Subcutaneous abdominal adipose tissue (tissue), 5 donors: ENCODE results near the gene PTPN5.

Experiments
- H3K27ac ChIP-seq: one replicate; pipeline ENCODE4 v1.7.0; 2013; ENCODE audit warnings: low read depth, mild to moderate bottlenecking, inconsistent platforms, low read length, moderate library complexity
- H3K27me3 ChIP-seq, 5 donors: one replicate each; pipeline ENCODE4 v1.7.0; 2013; ENCODE audit warnings: low read length in 5 of 5, inconsistent platforms in 1 of 5; ENCODE audit not compliant: control insufficient read depth in 5 of 5, insufficient read depth in 4 of 5
- H3K36me3 ChIP-seq, 5 donors: one replicate each; pipeline ENCODE4 v1.7.0; 2013; ENCODE audit warnings: low read length in 5 of 5; ENCODE audit not compliant: control insufficient read depth in 5 of 5, insufficient read depth in 5 of 5
- H3K4me1 ChIP-seq, 5 donors: one replicate each; pipeline ENCODE4 v1.7.0; 2013; ENCODE audit warnings: low read length in 5 of 5, mild to moderate bottlenecking in 3 of 5, moderate library complexity in 1 of 5; ENCODE audit not compliant: control insufficient read depth in 5 of 5, insufficient read depth in 5 of 5
- H3K4me3 ChIP-seq, 5 donors: one replicate each; pipeline ENCODE4 v1.7.0; 2013; ENCODE audit warnings: low read length in 5 of 5, low read depth in 1 of 5
- H3K9ac ChIP-seq, 5 donors: one replicate each; pipeline ENCODE4 v1.7.0; 2013; ENCODE audit warnings: low read length in 5 of 5, mild to moderate bottlenecking in 4 of 5, moderate library complexity in 3 of 5
- H3K9me3 ChIP-seq, 5 donors: one replicate each; pipeline ENCODE4 v1.7.0; 2013; ENCODE audit warnings: low read length in 5 of 5; ENCODE audit not compliant: control insufficient read depth in 5 of 5
- donor health status: healthy.
- donor health status: healthy.
- donor health status: healthy.
- donor health status: healthy.
- donor health status: healthy.

PTPN5 gene

GRCh38 chr11:18761741-18762140 lies 29.9 kb downstream of the PTPN5 start:
- Histone ChIP-seq H3K36me3 (no peaks in the 10 kb centered on the region), H3K27ac (no peak overlapping the region), H3K4me3 (no peak overlapping the region), H3K27me3 (peaks cover 0 to 3% (median 0%) of the 10 kb centered on the region in 5 donors), H3K4me1 (no peaks in the 10 kb centered on the region), H3K9me3 (no peaks in the 10 kb centered on the region), H3K9ac (no peak overlapping the region)

DNA sequence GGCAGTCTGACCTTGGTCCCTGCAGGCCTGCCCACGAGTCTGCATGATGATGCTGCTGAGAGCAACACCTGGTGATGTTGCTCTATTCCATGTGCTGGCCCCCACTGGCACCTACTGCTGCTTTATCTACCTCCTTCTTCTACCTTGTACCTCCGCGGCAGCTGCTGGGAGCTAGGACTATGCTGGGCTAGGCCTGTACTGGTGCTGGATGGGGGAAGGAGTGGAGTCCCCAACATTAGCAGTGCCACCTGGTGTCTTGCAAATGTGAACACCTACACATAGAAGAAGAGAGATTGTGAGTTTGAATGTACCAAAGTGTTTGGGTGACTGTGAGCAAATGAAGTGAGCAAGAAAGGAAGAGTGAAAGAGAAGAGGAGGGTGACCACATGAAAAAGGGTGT lies 30.5 kb downstream of the PTPN5 start:
- no peaks in the 10 kb centered on the region for H3K36me3 ChIP-seq

GRCh38 chr11:18757811-18758210 lies 33.8 kb downstream of the PTPN5 start:
- Histone ChIP-seq H3K36me3 (no peaks in the 10 kb centered on the region), H3K9me3 (no peaks in the 10 kb centered on the region), H3K4me3 (no peak overlapping the region), H3K9ac (no peak overlapping the region), H3K27me3 (no peaks in the 10 kb centered on the region), H3K4me1 (no peaks in the 10 kb centered on the region), H3K27ac (no peak overlapping the region)

More for the DNA sequence above, 30.5 kb downstream of the PTPN5 start:
- Histone ChIP-seq H3K4me3 (no peak overlapping the region), H3K9me3 (no peaks in the 10 kb centered on the region), H3K27me3 (peaks cover 0 to 3% (median 0%) of the 10 kb centered on the region in 5 donors), H3K4me1 (no peaks in the 10 kb centered on the region), H3K9ac (no peak overlapping the region), H3K27ac (no peak overlapping the region)

- Histone ChIP-seq H3K27me3 (no peaks in the 10 kb centered on the region), H3K9me3 (no peaks in the 10 kb centered on the region), H3K27ac (no peak overlapping the region), H3K9ac (no peak overlapping the region), H3K4me3 (no peak overlapping the region), H3K36me3 (no peaks in the 10 kb centered on the region), H3K4me1 (no peaks in the 10 kb centered on the region)
Measured at GRCh38 chr11:18756889-18757288, 34.7 kb downstream of the PTPN5 start.

DNA sequence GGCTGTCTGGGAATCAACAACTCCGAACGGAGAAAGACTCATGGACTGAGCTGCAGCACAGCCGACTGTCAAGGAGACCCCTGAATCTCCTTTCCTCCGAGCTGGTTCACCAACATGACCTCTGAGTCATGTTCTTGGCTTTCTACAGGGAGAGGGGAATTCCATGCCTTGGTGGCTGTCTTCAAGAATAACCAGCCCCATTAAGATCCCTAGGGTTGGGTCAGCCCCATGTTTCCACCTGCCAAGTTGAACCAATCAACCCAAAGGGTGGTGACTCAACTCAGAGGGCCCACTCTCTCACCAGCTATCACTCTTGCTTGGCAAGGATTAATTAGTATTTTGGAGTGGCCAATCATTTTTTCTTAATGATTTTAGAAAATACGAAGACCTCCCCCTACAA lies 37.3 kb downstream of the PTPN5 start:
- no peak overlapping the region for H3K4me3 ChIP-seq
- no peaks in the 10 kb centered on the region for H3K36me3 ChIP-seq
- peaks cover 0 to 7% (median 5%) of the 10 kb centered on the region in 5 donors for H3K4me1 ChIP-seq
- no peaks in the 10 kb centered on the region for H3K27me3 ChIP-seq
- H3K9me3 ChIP-seq, result no peaks in the 10 kb centered on the region
- no peak overlapping the region for H3K27ac ChIP-seq
- H3K9ac ChIP-seq, result no peak overlapping the region

DNA sequence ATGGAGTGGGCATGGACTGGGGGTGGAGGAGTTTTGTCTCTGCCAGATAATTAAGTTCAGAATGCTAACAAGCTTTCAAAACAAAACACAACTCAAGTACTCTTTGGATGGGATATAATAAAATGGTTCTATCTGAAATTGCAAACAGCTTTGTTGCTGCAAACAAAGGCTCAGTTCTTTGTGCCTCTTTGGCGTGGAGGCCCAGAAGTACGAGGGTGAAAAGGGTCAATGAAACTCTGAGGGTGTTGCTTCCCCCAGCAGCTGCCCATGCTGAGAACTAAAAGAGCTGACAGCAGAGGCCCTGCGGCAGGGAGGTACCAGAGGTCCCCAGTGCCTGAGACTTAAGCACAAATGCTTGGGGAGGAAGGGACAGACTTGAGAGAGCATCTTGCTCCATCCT lies 39.1 kb downstream of the PTPN5 start:
- no peaks in the 10 kb centered on the region for H3K27me3 ChIP-seq
- H3K4me1 ChIP-seq, result peaks cover 0 to 8% (median 5%) of the 10 kb centered on the region in 5 donors
- no peak overlapping the region for H3K9ac ChIP-seq
- H3K36me3 ChIP-seq, result no peaks in the 10 kb centered on the region
- H3K9me3 ChIP-seq, result no peaks in the 10 kb centered on the region
- no peak overlapping the region for H3K27ac ChIP-seq
- H3K4me3 ChIP-seq, result no peak overlapping the region

GRCh38 chr11:18750944-18751343 lies 40.7 kb downstream of the PTPN5 start:
- H3K9ac ChIP-seq, result no peak overlapping the region
- H3K27ac ChIP-seq, result no peak overlapping the region

DNA sequence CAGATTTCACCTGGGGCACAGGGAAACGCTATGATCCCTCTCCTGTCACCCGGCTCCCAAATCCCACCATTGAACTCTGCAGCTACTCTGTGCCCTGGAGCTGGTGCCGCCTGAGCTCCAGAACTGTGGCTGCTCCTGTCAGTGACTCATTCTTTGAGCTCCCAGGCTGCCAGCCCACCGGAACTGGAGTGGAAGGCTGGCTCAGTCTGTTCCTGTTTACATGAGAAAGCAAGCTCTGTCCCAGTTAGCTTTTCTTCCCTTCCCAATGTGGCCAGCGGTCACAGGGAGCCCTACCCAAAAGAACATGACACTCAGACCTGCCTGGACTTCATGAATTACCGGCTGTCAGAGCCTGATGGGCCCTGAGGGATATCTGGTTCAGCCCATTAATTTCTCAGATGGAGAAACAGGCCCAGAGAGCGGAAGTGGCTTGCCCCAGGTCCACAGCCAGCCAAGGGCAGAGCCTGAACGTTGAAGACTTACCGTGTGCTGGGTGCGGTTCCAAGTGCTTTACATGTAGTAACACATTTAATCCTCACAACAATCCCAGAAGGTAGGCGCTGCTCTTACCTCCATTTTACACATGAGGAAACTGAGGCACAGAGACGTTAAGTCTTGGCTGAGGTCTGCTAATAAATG lies 41.8 kb downstream of the PTPN5 start:
- Histone ChIP-seq H3K4me3 (no peak overlapping the region), H3K9ac (no peak overlapping the region), H3K27ac (no peak overlapping the region), H3K27me3 (no peaks in the 10 kb centered on the region), H3K9me3 (no peaks in the 10 kb centered on the region), H3K4me1 (peaks cover 0 to 8% (median 5%) of the 10 kb centered on the region in 5 donors), H3K36me3 (no peaks in the 10 kb centered on the region)

More at GRCh38 chr11:18750944-18751343, 40.7 kb downstream of the PTPN5 start:
- peaks cover 0 to 8% (median 5%) of the 10 kb centered on the region in 5 donors for H3K4me1 ChIP-seq
- H3K36me3 ChIP-seq, result no peaks in the 10 kb centered on the region
- no peak overlapping the region for H3K4me3 ChIP-seq
- no peaks in the 10 kb centered on the region for H3K27me3 ChIP-seq
- H3K9me3 ChIP-seq, result no peaks in the 10 kb centered on the region

DNA sequence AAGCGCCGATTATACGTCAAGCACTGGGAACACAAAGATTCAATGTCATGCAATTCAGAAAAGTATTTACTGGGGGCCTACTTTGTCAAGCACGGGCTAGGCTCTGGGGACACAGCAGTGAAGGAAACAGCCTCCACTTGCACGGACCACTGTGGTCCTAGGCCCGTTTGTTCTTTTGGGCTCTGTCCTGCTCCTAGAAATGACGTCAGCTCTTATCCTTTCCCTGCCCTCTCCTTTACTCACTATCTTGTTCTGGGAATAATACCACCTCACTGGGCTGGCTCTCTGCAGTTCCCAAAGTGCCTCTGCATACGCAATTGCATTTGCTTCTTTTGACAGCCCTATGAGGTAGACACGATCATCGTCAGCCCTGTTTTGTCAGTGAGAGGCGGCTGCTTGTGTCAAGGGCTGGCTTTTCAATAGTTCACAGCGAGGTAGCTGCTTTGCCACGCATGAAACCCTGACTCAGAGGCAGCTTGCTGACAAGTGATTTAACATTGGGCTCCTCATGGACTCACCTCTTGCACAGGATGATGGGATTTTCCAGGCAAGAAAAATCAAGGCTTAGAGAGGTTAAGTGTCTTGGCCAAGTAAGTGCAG lies 42.7 kb downstream of the PTPN5 start:
- no peak overlapping the region for H3K4me3 ChIP-seq
- H3K9me3 ChIP-seq, result no peaks in the 10 kb centered on the region
- no peaks in the 10 kb centered on the region for H3K27me3 ChIP-seq
- peaks cover 0 to 8% (median 5%) of the 10 kb centered on the region in 5 donors for H3K4me1 ChIP-seq
- no peak overlapping the region for H3K9ac ChIP-seq
- no peak overlapping the region for H3K27ac ChIP-seq
- H3K36me3 ChIP-seq, result no peaks in the 10 kb centered on the region

GRCh38 chr11:18745251-18745650 lies 46.3 kb downstream of the PTPN5 start:
- Histone ChIP-seq H3K9me3 (no peaks in the 10 kb centered on the region), H3K36me3 (no peaks in the 10 kb centered on the region), H3K4me3 (no peak overlapping the region), H3K27me3 (no peaks in the 10 kb centered on the region), H3K9ac (no peak overlapping the region), H3K27ac (no peak overlapping the region), H3K4me1 (peaks cover 0 to 8% (median 5%) of the 10 kb centered on the region in 5 donors)
